Glutamatergic neuron (in vitro differentiated cells): ENCODE measurements around the gene GART. TPM values are rescaled to one million over a fixed set of nuclear protein-coding genes. Genes with fewer than 3 reads are reported as not detected.

Experiments used
- DNase-seq: peaks from one replicate; pipeline ENCODE4 v3.0.0; 2022
- H3K27ac Mint-ChIP-seq: one replicate; pipeline ENCODE4 v1.8.0; 2020; ENCODE audit warnings: mild to moderate bottlenecking, mixed read lengths, inconsistent platforms; ENCODE audit not compliant: unreplicated experiment
- H3K27me3 Mint-ChIP-seq: one replicate; pipeline ENCODE4 v1.8.0; 2020; ENCODE audit warnings: mild to moderate bottlenecking, moderate library complexity, mixed read lengths, inconsistent platforms; ENCODE audit not compliant: unreplicated experiment
- H3K36me3 Mint-ChIP-seq: one replicate; pipeline ENCODE4 v1.8.0; 2020; ENCODE audit warnings: mild to moderate bottlenecking, mixed read lengths, inconsistent platforms; ENCODE audit not compliant: unreplicated experiment
- H3K4me1 Mint-ChIP-seq: one replicate; pipeline ENCODE4 v1.8.0; 2020; ENCODE audit warnings: mild to moderate bottlenecking, low read depth, mixed read lengths, inconsistent platforms; ENCODE audit not compliant: unreplicated experiment
- H3K4me3 Mint-ChIP-seq: one replicate; pipeline ENCODE4 v1.8.0; 2020; ENCODE audit warnings: mild to moderate bottlenecking, mixed read lengths, inconsistent platforms; ENCODE audit not compliant: unreplicated experiment
- H3K9me3 Mint-ChIP-seq: one replicate; pipeline ENCODE4 v1.8.0; 2020; ENCODE audit warnings: mild to moderate bottlenecking, moderate library complexity, mixed read lengths, inconsistent platforms; ENCODE audit not compliant: unreplicated experiment
- CTCF ChIP-seq: fragments of 200-600 bp; sonication (generic); IDR thresholded peaks from one replicate; pipeline ENCODE4 v1.5.0; 2021; ENCODE audit not compliant: partially characterized antibody, unreplicated experiment
- total RNA-seq: library from RNA; stranded (reverse); fragmentation: NEBNext Ultra II Directional; extraction: Animal tissue kit (Norgen Biotek cat#: 25700); gene quantifications from one replicate; pipeline ENCODE4 v1.2.1, GENCODE V29; 2021; ENCODE audit not compliant: unreplicated experiment

Gene GART
- total RNA-seq, 1 donor from 2014 or later = 70.3 TPM

DNA sequence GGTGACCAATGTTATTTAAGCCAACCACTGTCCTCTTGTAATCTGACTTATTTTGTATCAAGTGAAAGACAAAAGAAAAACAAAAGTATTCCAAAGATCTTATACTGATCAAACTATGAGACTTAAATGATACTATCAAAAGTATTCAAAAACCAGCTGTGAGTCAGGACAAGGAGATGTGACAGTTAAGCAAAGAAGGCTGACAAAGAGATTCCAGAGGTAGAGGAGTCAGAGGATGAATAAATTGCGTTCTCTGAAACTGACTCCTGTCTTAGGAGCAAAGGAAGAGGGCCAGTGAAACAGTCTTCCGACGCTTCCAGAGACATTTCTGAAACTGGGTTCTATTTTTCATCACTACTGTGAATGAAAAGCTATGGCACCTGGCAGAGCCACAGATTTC is 83.1 kb downstream of the GART start:
- no peak for DNase-seq
- no peak overlapping the region for H3K27ac Mint-ChIP-seq
- no peak for TF ChIP-seq CTCF
- H3K36me3 Mint-ChIP-seq = no peaks in the 10 kb centered on the region
- H3K4me3 Mint-ChIP-seq = no peak overlapping the region
- H3K9me3 Mint-ChIP-seq = no peaks in the 10 kb centered on the region
- no peaks in the 10 kb centered on the region for H3K27me3 Mint-ChIP-seq
- H3K4me1 Mint-ChIP-seq = no peaks in the 10 kb centered on the region

DNA sequence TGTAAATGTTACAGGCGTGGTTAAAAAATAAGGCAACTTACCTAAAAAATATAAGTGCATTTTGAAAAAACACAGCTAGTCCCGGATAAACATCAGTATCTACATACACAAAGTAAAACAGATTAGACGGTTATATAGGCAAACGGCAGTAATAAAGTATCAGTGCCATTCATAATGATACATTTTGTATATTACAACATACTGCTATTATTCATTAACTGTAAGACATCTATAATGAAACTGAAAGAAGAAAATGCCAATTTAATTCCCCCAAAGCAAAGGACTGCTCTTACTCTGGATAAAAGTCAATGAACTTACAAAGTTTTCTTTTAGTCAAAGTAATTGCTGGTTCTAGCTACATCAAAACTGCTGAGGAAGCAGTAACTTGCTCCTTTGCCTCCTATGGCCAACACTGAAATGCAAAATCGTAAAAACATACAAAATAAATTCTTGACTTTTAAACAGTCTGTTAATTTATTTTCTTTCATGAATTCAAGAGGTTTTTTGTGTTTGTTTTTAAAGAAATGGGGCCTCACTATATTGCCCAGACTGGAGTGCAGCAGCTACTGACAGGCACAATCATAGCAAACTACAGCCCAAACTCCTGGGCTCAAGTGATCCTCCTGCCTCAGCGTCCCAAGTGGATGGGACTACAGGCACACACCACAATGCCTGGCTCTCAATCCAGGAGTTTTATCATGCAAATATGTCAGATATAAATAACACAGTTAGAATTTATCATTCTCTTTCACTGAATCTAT is 86.1 kb downstream of the GART start:
- H3K36me3 Mint-ChIP-seq = peaks cover 9% of the 10 kb centered on the region
- no peaks in the 10 kb centered on the region for H3K27me3 Mint-ChIP-seq
- no peak overlapping the region for H3K4me3 Mint-ChIP-seq
- no peak for DNase-seq
- TF ChIP-seq CTCF = no peak
- H3K27ac Mint-ChIP-seq = no peak overlapping the region
- H3K4me1 Mint-ChIP-seq = no peaks in the 10 kb centered on the region
- H3K9me3 Mint-ChIP-seq = no peaks in the 10 kb centered on the region

Other genes with a start within 250 kb of the GART start
- 17.7 TPM for gene IFNAR1, start 217.1 kb downstream of the GART start, total RNA-seq
- gene IFNGR2, start 138.7 kb downstream of the GART start, total RNA-seq = 9.6 TPM
- gene TMEM50B, start 62.1 kb downstream of the GART start, total RNA-seq = 37.5 TPM
- gene DNAJC28, start 50.4 kb downstream of the GART start, total RNA-seq = 5.3 TPM
- gene SON, start 921 bp upstream of the GART start, total RNA-seq = 289 TPM
- gene DONSON, start 46.6 kb upstream of the GART start, total RNA-seq = 8.5 TPM
- gene CRYZL1, start 99.6 kb upstream of the GART start, total RNA-seq = 50.3 TPM
- 89.1 TPM for gene ITSN1, start 100.4 kb upstream of the GART start, total RNA-seq